ENCODE data around the gene KLF6. TPM values are rescaled to one million over a fixed set of nuclear protein-coding genes. Genes with fewer than 3 reads are reported as not detected.

KLF6 gene
- total and polyA plus RNA-seq, 2 experiments from 2014 or later: 19.6 to 35.4 TPM

DNA sequence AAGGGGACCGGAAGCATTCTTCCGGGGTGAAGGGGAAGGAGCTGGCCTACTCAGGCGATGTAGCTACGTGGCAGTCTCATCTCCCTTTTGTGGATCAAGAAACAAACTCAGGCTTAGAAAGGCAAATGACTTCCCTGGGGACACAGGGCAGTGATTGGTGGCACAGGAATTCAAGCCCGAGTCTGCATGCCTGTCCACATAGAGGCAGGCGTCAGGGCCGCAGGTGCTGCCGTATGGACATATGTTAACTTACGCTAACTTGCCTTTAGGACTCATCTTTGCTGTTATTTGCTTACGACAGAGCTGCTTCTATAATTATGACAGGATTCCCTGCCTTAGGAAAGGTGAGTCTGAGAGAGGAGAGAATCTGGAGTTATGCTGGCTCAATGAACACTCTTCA, 42.3 kb upstream of the KLF6 start (continued):
- TF ChIP-seq, protein P1, sequence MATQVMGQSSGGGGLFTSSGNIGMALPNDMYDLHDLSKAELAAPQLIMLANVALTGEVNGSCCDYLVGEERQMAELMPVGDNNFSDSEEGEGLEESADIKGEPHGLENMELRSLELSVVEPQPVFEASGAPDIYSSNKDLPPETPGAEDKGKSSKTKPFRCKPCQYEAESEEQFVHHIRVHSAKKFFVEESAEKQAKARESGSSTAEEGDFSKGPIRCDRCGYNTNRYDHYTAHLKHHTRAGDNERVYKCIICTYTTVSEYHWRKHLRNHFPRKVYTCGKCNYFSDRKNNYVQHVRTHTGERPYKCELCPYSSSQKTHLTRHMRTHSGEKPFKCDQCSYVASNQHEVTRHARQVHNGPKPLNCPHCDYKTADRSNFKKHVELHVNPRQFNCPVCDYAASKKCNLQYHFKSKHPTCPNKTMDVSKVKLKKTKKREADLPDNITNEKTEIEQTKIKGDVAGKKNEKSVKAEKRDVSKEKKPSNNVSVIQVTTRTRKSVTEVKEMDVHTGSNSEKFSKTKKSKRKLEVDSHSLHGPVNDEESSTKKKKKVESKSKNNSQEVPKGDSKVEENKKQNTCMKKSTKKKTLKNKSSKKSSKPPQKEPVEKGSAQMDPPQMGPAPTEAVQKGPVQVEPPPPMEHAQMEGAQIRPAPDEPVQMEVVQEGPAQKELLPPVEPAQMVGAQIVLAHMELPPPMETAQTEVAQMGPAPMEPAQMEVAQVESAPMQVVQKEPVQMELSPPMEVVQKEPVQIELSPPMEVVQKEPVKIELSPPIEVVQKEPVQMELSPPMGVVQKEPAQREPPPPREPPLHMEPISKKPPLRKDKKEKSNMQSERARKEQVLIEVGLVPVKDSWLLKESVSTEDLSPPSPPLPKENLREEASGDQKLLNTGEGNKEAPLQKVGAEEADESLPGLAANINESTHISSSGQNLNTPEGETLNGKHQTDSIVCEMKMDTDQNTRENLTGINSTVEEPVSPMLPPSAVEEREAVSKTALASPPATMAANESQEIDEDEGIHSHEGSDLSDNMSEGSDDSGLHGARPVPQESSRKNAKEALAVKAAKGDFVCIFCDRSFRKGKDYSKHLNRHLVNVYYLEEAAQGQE (IDR thresholded peaks at IDR 0.05; ENCODE audit: unreplicated experiment): no peak
- TF ChIP-seq, protein P2, sequence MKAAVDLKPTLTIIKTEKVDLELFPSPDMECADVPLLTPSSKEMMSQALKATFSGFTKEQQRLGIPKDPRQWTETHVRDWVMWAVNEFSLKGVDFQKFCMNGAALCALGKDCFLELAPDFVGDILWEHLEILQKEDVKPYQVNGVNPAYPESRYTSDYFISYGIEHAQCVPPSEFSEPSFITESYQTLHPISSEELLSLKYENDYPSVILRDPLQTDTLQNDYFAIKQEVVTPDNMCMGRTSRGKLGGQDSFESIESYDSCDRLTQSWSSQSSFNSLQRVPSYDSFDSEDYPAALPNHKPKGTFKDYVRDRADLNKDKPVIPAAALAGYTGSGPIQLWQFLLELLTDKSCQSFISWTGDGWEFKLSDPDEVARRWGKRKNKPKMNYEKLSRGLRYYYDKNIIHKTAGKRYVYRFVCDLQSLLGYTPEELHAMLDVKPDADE (IDR thresholded peaks at IDR 0.05): no peak

DNA sequence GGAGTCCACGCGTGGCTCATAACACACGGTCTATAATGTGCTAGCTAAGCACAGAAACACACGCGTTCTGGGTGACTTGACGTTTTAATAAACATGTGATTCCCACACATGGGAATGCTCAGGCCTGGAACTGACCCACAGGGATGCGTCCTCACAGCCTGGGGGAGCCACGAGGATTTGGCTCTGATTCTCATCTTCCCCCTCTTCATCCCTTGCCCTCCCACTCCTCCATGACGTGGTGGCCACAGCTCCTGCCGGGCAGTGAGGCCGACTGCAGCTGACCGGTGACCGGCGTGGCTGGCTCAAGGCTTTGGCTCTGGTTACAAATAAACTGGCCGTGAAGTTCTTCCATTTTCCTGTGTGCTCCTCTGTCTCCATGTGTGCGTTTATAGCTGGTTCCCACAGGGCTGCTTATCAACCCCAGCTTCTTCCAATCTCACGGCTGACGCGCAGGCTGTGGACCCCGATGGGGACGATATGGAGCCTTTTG, 40.9 kb upstream of the KLF6 start:
- Mint-ChIP-seq H3K27me3 (ENCODE audit: insufficient read depth, low read depth, poor library complexity) (peaks cover 6% of the 10 kb centered on the region), H3K27ac (no peak overlapping the region), H3K9me3 (no peaks in the 10 kb centered on the region), H3K4me3 (no peak overlapping the region), H3K36me3 (ENCODE audit: low read depth) (no peaks in the 10 kb centered on the region), H3K4me1 (peaks cover 35% of the 10 kb centered on the region)
- H2AFZ ChIP-seq: peak overlapping the region; percentile 65; the same call in 1 of the 2 replicates
- no peak overlapping the region for H3K4me2 ChIP-seq
- no peaks in the 10 kb centered on the region for H3K79me2 ChIP-seq (replicated peaks; ENCODE audit: insufficient read depth)
- no peaks in the 10 kb centered on the region for H3K36me3 ChIP-seq (ENCODE audit: insufficient read depth)
- DNase-seq (ENCODE audit: low spot score): no peak
- ATAC-seq: no peak
- peaks cover 14% of the 10 kb centered on the region for H3K4me1 ChIP-seq (ENCODE audit: insufficient read depth)
- no peaks in the 10 kb centered on the region for H3K9me2 ChIP-seq (ENCODE audit: insufficient read depth)
- no peaks in the 10 kb centered on the region for H3K27me3 ChIP-seq (ENCODE audit: insufficient read depth)
- H4K20me1 ChIP-seq (replicated peaks; ENCODE audit: insufficient read depth): no peaks in the 10 kb centered on the region
- H3F3A ChIP-seq (replicated peaks; ENCODE audit: low read depth): no peaks in the 10 kb centered on the region
- H3K4me3 ChIP-seq: no peak overlapping the region
- no peak overlapping the region for H3K27ac ChIP-seq (ENCODE audit: low read depth)
- TF ChIP-seq POLR2AphosphoS5 (IDR thresholded peaks at IDR 0.05; ENCODE audit: low read depth): no peak
- TF ChIP-seq EZH2phosphoT487 (IDR thresholded peaks at IDR 0.05; ENCODE audit: unreplicated experiment): no peak
- TF ChIP-seq EZH2 (IDR thresholded peaks at IDR 0.05; ENCODE audit: low read depth, unreplicated experiment): no peak
- no peak for TF ChIP-seq ZNF114 (CRISPR knock-in tag; IDR thresholded peaks at IDR 0.05)
- TF ChIP-seq, protein P3, sequence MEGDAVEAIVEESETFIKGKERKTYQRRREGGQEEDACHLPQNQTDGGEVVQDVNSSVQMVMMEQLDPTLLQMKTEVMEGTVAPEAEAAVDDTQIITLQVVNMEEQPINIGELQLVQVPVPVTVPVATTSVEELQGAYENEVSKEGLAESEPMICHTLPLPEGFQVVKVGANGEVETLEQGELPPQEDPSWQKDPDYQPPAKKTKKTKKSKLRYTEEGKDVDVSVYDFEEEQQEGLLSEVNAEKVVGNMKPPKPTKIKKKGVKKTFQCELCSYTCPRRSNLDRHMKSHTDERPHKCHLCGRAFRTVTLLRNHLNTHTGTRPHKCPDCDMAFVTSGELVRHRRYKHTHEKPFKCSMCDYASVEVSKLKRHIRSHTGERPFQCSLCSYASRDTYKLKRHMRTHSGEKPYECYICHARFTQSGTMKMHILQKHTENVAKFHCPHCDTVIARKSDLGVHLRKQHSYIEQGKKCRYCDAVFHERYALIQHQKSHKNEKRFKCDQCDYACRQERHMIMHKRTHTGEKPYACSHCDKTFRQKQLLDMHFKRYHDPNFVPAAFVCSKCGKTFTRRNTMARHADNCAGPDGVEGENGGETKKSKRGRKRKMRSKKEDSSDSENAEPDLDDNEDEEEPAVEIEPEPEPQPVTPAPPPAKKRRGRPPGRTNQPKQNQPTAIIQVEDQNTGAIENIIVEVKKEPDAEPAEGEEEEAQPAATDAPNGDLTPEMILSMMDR (conservative IDR thresholded peaks at IDR 0.05; ENCODE audit: low read depth in 2 of 2): no peak
- TF ChIP-seq, protein P2 (IDR thresholded peaks at IDR 0.05): no peak
- no peak for TF ChIP-seq JUNB (IDR thresholded peaks at IDR 0.05; ENCODE audit: unreplicated experiment)
- TF ChIP-seq ZNF331 (CRISPR knock-in tag; IDR thresholded peaks at IDR 0.05; ENCODE audit: low read depth): no peak
- no peak for TF ChIP-seq NANOG (IDR thresholded peaks at IDR 0.05; ENCODE audit: borderline replicate concordance)
- TF ChIP-seq STAT1 (IDR thresholded peaks at IDR 0.05; ENCODE audit: unreplicated experiment): no peak
- TF ChIP-seq, protein P4, sequence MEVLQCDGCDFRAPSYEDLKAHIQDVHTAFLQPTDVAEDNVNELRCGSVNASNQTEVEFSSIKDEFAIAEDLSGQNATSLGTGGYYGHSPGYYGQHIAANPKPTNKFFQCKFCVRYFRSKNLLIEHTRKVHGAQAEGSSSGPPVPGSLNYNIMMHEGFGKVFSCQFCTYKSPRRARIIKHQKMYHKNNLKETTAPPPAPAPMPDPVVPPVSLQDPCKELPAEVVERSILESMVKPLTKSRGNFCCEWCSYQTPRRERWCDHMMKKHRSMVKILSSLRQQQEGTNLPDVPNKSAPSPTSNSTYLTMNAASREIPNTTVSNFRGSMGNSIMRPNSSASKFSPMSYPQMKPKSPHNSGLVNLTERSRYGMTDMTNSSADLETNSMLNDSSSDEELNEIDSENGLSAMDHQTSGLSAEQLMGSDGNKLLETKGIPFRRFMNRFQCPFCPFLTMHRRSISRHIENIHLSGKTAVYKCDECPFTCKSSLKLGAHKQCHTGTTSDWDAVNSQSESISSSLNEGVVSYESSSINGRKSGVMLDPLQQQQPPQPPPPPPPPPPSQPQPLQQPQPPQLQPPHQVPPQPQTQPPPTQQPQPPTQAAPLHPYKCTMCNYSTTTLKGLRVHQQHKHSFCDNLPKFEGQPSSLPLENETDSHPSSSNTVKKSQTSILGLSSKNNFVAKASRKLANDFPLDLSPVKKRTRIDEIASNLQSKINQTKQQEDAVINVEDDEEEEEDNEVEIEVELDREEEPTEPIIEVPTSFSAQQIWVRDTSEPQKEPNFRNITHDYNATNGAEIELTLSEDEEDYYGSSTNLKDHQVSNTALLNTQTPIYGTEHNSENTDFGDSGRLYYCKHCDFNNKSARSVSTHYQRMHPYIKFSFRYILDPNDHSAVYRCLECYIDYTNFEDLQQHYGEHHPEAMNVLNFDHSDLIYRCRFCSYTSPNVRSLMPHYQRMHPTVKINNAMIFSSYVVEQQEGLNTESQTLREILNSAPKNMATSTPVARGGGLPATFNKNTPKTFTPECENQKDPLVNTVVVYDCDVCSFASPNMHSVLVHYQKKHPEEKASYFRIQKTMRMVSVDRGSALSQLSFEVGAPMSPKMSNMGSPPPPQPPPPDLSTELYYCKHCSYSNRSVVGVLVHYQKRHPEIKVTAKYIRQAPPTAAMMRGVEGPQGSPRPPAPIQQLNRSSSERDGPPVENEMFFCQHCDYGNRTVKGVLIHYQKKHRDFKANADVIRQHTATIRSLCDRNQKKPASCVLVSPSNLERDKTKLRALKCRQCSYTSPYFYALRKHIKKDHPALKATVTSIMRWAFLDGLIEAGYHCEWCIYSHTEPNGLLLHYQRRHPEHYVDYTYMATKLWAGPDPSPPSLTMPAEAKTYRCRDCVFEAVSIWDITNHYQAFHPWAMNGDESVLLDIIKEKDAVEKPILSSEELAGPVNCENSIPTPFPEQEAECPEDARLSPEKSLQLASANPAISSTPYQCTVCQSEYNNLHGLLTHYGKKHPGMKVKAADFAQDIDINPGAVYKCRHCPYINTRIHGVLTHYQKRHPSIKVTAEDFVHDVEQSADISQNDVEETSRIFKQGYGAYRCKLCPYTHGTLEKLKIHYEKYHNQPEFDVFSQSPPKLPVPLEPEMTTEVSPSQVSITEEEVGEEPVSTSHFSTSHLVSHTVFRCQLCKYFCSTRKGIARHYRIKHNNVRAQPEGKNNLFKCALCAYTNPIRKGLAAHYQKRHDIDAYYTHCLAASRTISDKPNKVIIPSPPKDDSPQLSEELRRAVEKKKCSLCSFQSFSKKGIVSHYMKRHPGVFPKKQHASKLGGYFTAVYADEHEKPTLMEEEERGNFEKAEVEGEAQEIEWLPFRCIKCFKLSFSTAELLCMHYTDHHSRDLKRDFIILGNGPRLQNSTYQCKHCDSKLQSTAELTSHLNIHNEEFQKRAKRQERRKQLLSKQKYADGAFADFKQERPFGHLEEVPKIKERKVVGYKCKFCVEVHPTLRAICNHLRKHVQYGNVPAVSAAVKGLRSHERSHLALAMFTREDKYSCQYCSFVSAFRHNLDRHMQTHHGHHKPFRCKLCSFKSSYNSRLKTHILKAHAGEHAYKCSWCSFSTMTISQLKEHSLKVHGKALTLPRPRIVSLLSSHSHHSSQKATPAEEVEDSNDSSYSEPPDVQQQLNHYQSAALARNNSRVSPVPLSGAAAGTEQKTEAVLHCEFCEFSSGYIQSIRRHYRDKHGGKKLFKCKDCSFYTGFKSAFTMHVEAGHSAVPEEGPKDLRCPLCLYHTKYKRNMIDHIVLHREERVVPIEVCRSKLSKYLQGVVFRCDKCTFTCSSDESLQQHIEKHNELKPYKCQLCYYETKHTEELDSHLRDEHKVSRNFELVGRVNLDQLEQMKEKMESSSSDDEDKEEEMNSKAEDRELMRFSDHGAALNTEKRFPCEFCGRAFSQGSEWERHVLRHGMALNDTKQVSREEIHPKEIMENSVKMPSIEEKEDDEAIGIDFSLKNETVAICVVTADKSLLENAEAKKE (CRISPR knock-in tag; IDR thresholded peaks at IDR 0.05): no peak
